Measurements from ENCODE around the gene ZBTB20.

Gene ZBTB20

DNA sequence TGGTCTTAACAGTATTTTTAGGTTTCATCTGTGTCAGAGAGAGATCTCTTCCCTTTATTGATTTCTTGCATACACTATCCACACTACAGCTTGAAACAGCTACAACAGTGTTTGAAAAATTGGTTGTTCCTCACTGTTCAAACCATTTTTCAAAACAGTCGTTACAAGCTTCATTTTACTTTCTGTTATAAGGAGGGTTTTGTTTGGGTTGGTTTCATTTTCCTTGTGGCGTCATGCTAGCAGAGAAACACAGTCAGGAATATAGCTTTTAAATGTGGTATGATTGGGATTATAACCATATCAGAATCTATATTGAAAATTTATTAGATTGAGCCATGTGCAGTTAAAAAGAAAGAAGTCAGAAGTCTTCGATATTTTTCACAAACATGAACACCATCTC is 400.6 kb downstream of the ZBTB20 start:
- DNase-seq = no peak

DNA sequence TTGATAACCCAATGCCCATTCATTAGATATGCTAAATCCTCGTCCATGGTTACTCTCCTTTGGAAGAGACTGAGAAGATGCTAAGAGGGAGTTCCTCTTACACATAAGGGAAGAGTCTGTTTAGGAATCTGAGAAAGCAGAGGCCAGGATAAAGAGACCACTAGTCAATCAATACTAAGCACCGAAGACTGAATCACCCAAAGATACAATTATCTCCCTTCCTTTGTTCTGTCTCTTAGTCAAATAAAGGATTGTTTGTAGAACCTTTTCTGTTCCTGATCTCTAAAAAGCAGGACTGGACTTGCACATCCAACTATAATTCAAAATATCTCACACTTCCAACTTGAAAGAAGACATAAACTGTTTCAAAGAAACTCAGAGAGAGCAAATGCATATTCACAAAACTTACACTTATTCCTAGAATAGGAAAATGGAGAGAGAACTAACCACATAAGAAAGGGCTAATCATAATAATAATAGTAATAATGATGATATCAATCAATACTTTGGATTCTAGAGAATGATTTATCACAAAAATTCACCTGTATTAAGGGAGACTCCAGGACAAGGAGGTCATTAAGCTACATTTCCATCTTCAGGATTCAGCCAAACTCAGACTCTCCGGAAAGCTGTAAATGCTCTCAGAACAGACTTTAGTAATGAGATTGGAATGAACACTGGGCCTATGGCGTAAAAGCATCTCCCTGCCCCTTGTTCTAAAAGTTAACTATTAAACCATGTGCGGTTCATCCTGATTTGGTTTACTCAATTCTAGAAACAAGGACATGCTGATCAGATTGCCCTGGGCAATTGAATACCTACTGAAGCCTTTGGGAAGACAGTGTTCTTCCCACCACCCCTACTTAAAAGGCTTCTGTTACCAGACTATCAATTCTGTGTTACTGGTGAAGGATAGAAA is 401.5 kb downstream of the ZBTB20 start:
- no peak for DNase-seq

DNA sequence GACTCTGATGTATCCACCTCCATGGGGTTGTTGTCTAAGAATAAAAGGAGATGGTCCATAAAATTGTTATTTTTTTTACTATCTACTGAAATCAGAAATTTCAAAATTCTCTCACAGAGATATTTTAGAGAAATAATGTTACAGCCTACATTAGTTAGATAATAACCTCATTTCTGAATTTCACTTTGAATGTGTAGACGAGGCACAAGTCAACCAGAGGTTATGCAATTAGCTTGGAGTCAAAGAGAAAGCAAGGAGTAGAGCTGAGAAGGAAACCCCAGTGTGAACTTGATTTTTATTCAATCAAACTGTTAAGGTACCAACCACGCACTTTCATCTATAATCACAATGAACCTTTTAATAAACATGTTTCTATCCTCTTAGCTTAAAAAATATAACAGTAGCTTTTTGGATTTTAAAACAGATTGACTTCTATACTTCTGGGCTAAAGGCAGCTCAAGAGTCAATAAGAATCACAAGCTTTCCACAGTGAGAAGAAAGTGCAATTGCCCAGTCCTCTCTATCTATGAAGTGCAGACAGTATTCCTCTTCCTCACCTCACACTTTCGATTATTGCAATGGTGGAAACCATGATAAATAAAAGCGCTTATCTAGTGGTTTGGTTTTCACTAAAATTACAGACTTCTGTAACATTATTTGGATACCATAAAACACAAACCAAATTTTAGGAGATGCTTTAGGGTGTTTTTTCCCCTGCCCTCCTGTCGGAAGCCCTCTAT is 403.2 kb downstream of the ZBTB20 start:
- DNase-seq = no peak

DNA sequence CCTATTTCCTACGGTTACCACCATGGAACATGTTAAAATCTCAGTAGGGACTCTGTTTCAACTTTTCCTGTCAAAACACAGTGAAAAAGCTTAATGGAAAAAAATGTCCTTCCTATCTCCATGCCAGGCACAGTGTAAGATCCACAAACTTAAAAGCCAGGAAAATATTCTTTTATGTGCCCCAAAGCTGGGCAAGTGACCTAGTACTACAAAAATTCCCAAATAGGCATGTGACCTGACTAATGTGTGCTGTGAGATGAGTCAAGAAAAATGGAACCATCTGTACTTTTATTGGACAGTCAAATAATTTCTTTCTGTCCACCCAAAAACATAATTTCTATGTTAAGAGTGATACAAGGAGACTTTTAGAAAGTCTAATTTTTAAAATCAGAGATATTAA is 406.0 kb downstream of the ZBTB20 start:
- no peak for DNase-seq

DNA sequence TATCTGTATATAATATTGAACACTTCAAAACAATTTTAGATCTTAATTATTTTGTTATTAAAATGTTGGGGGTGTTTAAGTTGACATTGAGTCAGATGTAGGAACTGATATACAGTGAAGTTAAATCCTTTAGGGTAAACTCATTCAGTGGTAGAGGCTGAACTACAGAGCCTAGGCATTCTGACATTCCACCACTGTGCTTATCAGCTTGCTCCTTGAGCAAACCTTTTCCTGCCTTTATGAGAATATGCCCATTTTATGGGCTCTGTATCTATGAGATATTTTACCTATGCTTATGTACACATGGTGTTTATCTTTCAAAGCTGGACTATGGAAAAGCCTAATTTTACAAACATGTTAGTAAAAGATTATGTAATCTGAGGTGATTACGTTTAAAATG is 407.5 kb downstream of the ZBTB20 start:
- no peak for DNase-seq

DNA sequence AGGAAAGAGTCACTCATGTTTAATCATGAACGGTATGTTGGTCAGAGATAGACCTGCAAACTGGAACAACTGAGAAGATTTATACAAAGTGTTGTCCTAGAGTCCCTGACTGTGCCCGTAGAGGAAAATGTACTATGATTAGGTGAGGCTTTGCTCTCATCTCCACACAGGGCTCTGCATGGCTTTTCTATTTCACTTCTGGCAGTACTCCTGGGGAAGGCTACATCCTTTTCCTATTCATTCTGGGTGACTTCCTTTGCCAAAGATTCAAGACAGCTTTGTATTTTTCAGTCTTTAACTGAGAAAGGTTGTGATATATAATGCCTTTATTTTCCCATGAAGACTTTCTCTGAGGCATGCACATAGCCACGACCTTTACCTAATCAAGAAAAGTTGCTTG is 414.7 kb downstream of the ZBTB20 start:
- no peak for DNase-seq

DNA sequence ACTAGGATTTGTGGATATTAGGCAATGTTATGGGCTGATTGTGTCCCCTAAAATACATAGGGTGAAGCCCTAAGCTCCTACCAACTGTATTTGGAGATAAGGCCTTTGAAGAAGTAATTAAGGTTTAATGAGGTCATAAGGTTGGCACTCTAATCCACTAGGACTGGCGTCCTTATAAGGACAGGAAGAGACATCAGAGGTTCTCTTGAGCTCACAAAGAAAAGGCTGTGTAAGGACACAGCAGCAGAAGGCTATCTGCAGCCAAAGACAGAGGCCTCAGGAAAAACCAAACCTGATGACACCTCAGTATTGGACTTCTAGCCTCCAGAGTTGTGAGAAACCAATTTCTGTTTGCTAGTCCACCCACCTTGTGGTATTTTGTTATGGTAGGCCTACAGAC is 416.7 kb downstream of the ZBTB20 start:
- DNase-seq = no peak

DNA sequence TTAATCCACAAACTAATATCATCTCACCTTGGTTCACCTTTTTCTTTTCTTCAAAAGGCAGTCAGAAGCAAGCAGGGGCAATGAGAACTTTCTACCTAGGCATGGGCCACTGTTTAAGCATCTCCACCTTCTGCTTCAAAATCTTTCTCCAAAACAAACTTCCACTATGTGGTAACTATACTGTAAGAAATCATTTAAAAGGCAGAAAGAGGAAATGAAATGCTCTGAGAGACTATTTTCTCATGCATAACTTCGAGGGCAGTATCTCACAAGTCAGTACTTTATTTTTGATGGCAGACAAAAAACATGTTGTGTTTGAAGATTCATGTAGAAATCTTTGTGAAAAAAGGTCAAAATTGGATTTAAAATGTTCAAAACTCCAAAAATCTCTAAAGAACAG is 419.7 kb downstream of the ZBTB20 start:
- DNase-seq = no peak

DNA sequence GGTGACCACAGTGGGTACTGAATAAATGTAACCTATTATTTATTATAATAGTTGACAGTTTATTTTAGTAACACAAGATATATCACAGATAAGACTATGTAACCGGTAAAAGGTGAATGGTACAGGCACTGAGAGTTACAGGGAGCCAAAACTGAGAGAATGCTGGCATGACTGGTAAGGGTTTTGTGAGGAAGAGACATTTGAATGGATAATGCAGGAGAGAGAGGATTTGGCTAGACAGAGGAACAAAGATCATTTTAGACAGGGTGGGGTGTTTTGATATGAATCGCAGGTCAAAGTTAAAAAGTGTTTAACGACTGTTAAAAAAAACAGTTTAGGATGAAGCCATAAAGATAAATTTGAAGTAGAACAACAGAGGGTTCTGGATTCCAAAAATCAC is 421.1 kb downstream of the ZBTB20 start:
- DNase-seq = no peak

DNA sequence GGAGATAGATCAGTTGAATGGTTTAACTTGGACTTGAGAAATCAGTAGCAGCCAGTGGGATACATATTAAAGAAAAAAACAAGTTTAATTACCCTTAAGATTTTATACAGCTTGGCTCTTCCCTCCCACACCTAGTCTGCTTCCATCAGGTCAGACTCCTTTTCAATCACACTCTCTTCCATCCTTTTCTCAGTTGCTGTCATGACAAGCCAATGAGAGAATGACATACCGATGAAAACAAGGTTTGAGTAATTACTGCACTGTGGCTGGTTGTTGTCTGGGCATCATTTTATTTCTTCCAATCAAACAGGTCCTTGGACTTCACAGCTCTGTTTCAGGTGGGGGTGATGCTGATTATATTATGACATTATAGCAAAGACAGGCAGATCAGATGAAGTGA is 424.6 kb downstream of the ZBTB20 start:
- no peak for DNase-seq

DNA sequence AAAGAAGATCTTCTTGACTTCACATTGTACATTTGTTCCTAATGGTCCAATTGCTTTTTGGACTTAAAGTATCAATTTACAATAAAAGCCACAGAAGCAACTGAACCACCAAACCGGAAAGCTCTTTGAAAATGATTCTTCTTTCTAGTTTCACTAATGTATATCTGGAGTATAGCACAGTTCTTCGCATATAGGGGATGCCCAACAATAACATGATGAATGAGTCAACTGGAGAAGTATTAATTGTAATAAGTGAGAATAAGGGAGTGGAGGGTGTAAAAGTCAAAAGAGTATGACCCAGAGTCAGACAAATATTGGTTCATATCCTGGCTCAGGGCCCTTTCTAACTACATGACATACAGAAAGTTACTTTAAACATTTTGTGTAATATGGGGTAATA is 425.2 kb downstream of the ZBTB20 start:
- no peak for DNase-seq

DNA sequence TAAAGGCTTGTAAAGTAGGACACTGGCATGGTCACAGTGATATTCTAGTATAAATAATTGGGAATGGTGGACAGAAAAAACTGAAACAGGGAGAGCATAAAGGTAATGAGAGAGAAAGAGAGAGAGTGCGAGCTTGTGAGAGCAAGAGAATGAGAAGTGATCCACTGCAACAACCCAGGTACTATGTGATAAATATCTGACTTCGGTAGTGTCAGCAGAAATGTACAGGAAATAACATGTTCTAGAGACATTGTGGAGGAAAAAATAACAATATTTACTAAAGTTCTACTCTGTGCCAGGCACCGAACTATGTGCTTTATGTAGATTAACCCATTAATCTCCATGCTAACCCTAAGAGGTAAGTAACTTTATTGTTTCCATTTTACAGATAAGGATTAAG is 425.9 kb downstream of the ZBTB20 start:
- DNase-seq = no peak

DNA sequence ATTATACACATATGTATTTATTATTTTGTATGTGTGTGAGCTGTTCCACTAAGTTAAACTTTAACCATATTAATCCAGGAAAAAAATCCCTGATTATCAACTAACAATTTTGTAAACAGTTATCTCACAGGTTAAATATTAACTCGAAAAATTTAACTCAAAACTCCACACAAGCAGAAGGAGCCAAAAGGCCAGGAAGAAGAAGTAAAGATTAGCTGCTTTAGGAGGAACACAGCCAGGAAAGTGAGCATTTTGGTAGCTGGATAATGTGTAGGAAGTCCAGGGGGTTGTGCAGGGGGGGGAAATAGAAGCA is 428.2 kb downstream of the ZBTB20 start:
- DNase-seq = no peak

DNA sequence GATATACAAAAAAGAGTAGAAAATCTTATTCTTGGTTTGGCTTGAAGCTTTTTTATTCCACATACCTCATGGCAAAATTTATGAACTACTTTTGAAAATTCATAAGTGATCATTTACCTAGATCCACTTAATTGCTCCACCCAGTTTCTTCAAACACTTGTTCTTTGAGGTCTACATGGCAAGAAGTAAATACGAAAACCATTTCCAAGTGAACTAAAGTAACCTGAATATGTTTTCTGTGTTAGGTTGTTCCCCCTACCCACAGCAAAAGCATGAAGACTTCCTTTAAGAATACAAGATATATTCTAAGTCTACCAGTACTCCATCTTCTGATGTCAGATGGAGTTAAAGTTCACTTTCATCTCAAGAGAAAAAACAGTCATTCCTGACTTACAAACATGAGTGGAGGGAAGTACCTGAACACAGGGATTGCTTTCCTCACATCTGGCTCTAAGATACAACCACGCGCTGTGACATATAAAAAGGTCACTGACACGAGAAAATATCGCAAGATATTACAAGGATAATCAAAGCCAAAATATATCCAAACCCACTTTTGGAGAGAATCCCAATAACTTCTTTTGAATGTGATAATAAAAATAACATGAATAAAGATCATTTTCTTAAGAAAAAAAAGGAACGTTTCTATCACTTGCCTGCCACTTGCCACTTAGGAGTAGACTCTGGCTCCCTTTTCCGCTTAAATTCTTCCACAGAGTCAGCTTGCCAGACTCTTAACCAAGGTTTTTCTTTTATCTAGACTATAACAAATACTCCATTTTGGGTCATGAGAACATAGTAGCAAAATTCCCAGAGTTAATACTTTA is 428.8 kb downstream of the ZBTB20 start:
- DNase-seq = no peak

DNA sequence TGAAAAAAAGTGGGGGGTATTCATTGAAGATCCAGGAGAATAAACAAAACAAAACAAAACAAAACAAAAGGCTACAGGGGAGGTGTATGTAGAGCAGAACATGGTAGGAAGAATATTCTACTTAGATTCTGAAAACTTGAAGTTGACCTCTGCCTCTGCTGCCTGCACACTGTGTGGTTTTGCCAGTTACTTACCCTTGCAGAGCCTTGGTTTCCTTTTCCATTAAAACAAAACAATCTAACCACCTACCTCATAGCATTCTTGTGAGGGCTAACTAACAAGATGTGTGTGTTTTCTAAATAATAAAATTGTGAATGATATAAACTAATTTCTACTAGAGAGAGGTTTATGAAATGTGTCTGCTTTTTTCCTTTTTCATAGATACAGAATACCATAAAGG is 430.2 kb downstream of the ZBTB20 start:
- no peak for DNase-seq

DNA sequence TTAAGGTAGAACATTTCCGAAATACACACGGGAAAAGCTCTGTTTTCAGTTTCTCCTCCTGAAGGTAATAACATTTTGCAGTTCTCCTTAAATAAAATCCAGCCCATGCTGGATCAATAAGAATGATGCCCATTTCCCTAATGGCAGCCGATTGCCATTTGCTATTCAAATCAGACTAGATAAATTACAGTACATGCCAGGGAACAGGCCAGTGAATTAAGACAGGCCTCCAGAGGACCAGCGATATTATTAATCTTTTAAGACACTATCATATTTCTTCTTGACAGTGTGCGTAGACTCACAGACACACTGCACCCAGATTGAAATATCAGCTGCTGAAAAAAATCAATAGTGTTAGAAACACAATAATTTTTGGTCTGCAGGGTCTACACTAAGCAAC is 431.0 kb downstream of the ZBTB20 start:
- DNase-seq = no peak

DNA sequence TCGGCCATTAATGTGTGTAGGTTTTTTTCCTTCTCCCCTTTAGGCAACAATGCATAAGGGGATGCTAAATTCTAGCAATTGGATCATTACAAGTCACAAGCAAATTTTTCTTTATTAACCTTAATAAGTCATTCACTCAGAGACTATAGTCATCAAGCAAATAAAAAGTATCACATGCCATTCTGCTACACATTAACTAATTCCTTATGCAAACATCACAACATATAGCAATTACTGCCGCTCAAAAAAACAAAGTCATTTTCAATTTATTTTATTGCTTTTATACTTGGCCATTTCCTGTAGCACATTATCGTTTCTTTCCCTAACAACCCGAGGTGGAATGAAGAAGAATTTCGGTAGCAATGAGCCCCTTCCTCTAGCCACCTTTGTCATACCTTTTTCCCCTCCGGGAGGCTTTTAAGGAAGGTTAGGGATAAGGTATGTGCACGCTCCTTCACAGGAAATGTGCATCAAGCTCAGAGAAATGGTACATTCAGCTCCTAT is 432.1 kb downstream of the ZBTB20 start:
- DNase-seq = no peak

DNA sequence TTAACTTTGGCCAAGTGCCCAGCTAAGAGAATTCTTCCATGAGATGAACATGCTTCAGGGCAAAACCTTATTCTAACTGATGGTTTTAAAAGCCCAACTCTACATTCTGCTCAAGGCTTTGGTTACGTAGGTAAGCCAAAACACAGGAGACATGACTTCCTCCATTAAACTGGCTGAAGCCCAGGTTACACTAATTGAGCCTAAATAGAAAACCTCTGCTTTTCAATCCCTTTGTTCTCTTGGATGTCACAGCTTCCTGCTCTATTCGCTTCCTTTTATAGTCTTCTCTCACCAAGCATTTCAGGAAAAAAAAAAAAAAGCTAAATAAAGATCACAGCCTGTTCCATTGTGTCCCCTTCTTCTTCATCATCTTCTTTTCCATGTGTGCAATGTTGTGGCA is 432.9 kb downstream of the ZBTB20 start:
- DNase-seq = no peak

DNA sequence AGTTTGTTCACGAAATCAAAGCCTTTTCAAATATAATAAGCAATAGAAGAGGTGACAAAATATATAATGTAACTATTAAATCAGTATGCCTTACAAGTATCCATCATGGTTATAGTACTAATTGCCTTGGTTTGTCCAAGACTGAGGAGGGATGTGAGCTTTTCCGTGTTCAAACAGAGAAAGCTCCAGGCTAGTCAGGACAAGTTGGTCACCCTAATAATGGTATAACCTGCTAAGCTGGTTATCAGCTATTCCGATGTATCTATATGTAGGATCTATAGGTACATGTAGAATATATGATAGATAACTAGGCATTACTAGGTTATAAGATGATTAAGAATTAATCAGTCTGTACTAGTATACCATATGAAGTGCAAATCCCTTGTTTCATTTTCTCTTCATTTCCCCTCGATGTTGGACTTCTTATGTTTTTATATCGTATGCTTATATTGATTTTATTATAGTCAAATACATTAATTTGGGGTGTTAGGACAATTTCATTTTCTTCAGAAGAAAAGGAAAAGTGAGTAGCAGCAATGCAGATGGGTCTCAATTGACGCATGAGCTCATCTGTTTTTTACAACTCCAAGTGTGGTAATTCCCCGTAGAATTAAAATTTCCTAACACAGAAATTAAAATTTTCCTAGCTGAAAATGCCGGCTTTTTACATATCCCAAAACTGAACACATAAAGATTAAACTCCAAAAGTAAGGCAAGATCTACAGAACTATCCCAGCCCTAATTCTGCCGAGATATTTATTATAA is 434.2 kb downstream of the ZBTB20 start:
- DNase-seq = no peak

DNA sequence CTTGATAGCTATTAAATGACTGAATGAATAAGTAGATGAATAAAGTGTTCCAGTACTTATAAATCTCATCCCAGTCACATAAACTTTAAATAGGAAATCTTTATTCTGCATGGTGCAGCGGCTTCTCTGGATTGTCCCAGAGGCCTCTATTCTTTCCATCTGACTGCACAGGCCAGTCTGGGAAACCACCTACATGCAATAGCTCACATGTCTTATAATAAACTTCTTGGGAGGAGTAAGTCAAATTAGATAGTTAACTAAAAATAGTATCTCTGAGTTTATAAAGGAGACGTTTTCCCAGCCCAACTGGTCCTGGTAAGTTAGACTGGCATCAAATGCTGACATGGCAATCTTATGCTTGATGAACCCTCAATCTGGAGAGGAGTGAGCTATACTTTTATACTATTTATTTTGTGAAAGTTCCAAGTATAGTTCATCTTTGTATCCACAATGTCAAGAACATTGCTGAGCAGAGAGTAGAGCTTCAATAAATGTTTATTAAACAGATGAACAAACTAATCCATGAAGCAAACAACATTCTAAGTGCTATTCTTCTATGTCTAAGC is 435.7 kb downstream of the ZBTB20 start:
- no peak for DNase-seq

DNA sequence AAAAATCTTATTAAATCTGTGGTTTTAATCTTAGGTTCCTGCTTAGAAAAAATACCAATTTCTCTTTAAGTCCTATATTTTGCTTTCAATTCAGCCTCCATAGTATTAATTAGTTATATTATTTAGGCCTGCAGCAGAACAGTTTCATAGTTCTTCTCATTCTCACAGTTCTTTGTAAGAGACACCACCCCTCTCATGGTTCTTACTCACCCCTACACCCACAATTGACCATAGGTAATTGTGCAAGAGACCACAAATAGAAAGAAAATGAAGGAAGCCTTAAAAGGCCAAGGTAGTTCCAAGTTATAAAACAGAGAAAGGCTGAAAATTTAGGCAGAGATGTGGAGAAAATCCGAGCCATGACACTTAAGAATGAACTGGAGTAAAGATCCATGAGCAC is 438.0 kb downstream of the ZBTB20 start:
- no peak for DNase-seq

DNA sequence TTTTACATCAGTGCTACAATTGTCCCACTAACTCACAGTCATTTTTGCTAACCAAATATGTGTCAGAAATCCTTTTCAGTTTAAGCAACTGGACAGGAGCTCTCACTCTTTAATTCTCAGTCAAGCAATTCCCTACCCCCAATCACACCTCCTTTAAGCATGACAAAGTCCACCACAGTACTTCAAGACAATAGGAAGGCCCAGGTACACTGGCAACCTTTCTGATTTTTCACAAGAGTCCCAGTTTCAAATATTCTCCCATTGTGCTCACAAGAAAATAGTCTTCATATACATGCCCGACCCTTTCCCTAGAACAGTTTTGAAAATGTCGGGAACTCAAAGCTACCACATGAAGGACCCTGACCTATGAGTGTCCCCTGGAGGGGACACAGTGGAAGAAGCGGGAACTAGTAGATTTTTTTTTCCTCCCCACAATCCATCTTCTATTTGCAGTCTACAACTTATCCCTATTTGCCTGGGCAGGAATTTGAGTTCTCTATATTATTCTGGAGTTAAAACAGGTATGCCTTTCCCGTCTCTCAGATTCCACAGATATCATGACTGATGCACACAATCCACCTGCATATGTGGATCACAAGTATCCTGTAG is 439.7 kb downstream of the ZBTB20 start:
- no peak for DNase-seq
